Measurements from ENCODE around the gene SMG6. TPM values are rescaled to one million over a fixed set of nuclear protein-coding genes. Genes with fewer than 3 reads are reported as not detected.

SMG6 gene
- total and polyA plus RNA-seq, 2 of the 8 experiments (the other 6 are each of a cell fraction or from before 2014, with no cell fraction given) = 18.5 to 25.2 TPM

- TF ChIP-seq CHD7 (IDR thresholded peaks at IDR 0.05; ENCODE audit: insufficient replicate concordance, low read length) (no peak), HDAC2 (IDR thresholded peaks at IDR 0.05; ENCODE audit: borderline replicate concordance in 1 of 2, low read depth in 2 of 2, low read length in 2 of 2) (no peak), JUND (IDR thresholded peaks at IDR 0.05; ENCODE audit: low read length) (no peak), GTF2F1 (IDR thresholded peaks at IDR 0.05; ENCODE audit: borderline replicate concordance, low read depth, low read length) (no peak), MAFK (IDR thresholded peaks at IDR 0.05; ENCODE audit: low read depth, low read length) (no peak), POLR2AphosphoS5 (IDR thresholded peaks at IDR 0.05; ENCODE audit: low read depth, low read length) (no peak), GABPA (IDR thresholded peaks at IDR 0.05; ENCODE audit: borderline replicate concordance, insufficient read depth, low read length) (no peak), EP300 (IDR thresholded peaks at IDR 0.05; ENCODE audit: borderline replicate concordance in 1 of 2, low read depth in 2 of 2, low read length in 2 of 2) (no peak), CBX5 (IDR thresholded peaks at IDR 0.05; ENCODE audit: low read depth, low read length) (no peak), TEAD4 (IDR thresholded peaks at IDR 0.05; ENCODE audit: low read depth, low read length) (no peak)
Observed at GRCh38 chr17:2084036-2084765, 219.4 kb downstream of the SMG6 start (continued).
